WERI-Rb-1 (cell line): ENCODE data around the gene PCNX2.

Source experiments
- DNase-seq: peaks from one replicate; pipeline ENCODE4 v3.0.0-alpha.2; 2020
- H3K27ac ChIP-seq: fragments of 250-450 bp; sonication (Bioruptor Pico); 2 replicates; pipeline ENCODE4 v1.5.1; 2020; ENCODE audit warnings: mild to moderate bottlenecking, moderate library complexity
- H3K27me3 ChIP-seq: fragments of 250-450 bp; sonication (Bioruptor Pico); 2 replicates; pipeline ENCODE4 v1.5.1; 2021; ENCODE audit warnings: mild to moderate bottlenecking, low read depth, moderate library complexity; ENCODE audit not compliant: insufficient read depth, severe bottlenecking
- H3K36me3 ChIP-seq: fragments of 250-450 bp; sonication (Bioruptor Pico); 2 replicates; pipeline ENCODE4 v1.5.1; 2020; ENCODE audit warnings: mild to moderate bottlenecking, moderate library complexity
- H3K4me3 ChIP-seq: 2 replicates; pipeline ENCODE4 v1.5.1; 2011; ENCODE audit warnings: low read depth, mild to moderate bottlenecking, control low read depth, low read length
- H3K9me3 ChIP-seq: fragments of 250-450 bp; sonication (Bioruptor Pico); 2 replicates; pipeline ENCODE4 v1.5.1; 2021; ENCODE audit warnings: mild to moderate bottlenecking, moderate library complexity; ENCODE audit not compliant: severe bottlenecking
- CTCF ChIP-seq: IDR thresholded peaks from 2 replicates; pipeline ENCODE4 v1.5.1; 2011; ENCODE audit warnings: low read depth, mild to moderate bottlenecking, control low read depth, inconsistent platforms, low read length

The PCNX2 gene

GRCh38 chr1:233246965-233247364 is 48.6 kb downstream of the PCNX2 start:
- Histone ChIP-seq H3K4me3 (no peak overlapping the region), H3K9me3 (no peaks in the 10 kb centered on the region), H3K27me3 (no peaks in the 10 kb centered on the region), H3K36me3 (peaks cover 8% of the 10 kb centered on the region), H3K27ac (peak overlapping the region; percentile 39)
- TF ChIP-seq CTCF: no peak
- peak; percentile 38 for DNase-seq

- Histone ChIP-seq H3K4me3 (no peak overlapping the region), H3K27ac (no peak overlapping the region), H3K36me3 (peaks cover 5% of the 10 kb centered on the region; the same call in 1 of the 2 replicates), H3K27me3 (no peaks in the 10 kb centered on the region), H3K9me3 (no peaks in the 10 kb centered on the region)
- no peak for TF ChIP-seq CTCF
- DNase-seq: no peak
Observed at GRCh38 chr1:233245191-233245765, 50.2 kb downstream of the PCNX2 start.

- Histone ChIP-seq H3K4me3 (no peak overlapping the region), H3K36me3 (no peaks in the 10 kb centered on the region), H3K27ac (no peak overlapping the region), H3K9me3 (no peaks in the 10 kb centered on the region), H3K27me3 (no peaks in the 10 kb centered on the region)
- TF ChIP-seq CTCF: no peak
- DNase-seq: no peak
Observed at GRCh38 chr1:233244183-233244582, 51.3 kb downstream of the PCNX2 start.

GRCh38 chr1:233242827-233243483 is 52.6 kb downstream of the PCNX2 start:
- TF ChIP-seq CTCF: no peak
- no peaks in the 10 kb centered on the region for H3K36me3 ChIP-seq

GRCh38 chr1:233241759-233242158 is 53.8 kb downstream of the PCNX2 start:
- Histone ChIP-seq H3K36me3 (no peaks in the 10 kb centered on the region), H3K27me3 (no peaks in the 10 kb centered on the region), H3K4me3 (no peak overlapping the region), H3K27ac (no peak overlapping the region), H3K9me3 (no peaks in the 10 kb centered on the region)
- DNase-seq: no peak
- no peak for TF ChIP-seq CTCF

More at GRCh38 chr1:233242827-233243483, 52.6 kb downstream of the PCNX2 start:
- Histone ChIP-seq H3K27me3 (no peaks in the 10 kb centered on the region), H3K27ac (no peak overlapping the region), H3K4me3 (no peak overlapping the region), H3K9me3 (no peaks in the 10 kb centered on the region)
- DNase-seq: no peak
